GM13977 (cell line): ENCODE data around the gene RIN2.

ENCODE experiments used
- DNase-seq: peaks from one replicate; pipeline ENCODE4 v3.0.0; 2012; ENCODE audit warnings: low spot score
- in situ Hi-C: fragments of 300-500 bp; cut with MboI; formaldehyde crosslinking; loops from one replicate; pipeline ENCODE4 v1.12.0; 2022; ENCODE audit warnings: low sequenced_read_pairs, low pct_unique_long_range_greater_than_20kb, mixed read lengths, inconsistent platforms; ENCODE audit not compliant: unreplicated experiment
- TF ChIP-seq, protein P1 (sequence below): IDR thresholded peaks from 2 replicates; pipeline ENCODE4 v1.5.1; 2012; ENCODE audit warnings: mild to moderate bottlenecking, control low read depth; ENCODE audit not compliant: insufficient read depth; ENCODE audit errors: extremely low read depth, missing control alignments

Gene RIN2

DNA sequence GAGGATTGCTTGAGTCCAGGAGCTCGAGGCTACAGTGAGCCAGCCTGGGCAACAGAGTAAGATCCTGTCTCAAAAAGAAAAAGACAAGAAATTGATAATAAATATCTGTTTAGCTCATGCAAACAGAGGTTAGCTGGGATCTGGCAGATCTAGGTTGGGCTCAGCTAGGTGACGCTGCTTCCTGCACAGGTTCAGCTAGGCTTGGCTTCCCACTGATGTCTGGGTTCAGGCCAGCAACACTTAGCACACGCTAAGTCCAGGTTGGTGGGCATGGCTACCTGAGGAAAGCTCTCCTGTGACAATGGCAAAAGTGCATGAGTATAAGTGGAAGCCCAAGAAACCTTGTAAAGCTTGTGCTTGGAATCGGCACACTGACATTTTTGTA, 48.7 kb downstream of the RIN2 start:
- DNase-seq, result no peak
- TF ChIP-seq, protein P1, sequence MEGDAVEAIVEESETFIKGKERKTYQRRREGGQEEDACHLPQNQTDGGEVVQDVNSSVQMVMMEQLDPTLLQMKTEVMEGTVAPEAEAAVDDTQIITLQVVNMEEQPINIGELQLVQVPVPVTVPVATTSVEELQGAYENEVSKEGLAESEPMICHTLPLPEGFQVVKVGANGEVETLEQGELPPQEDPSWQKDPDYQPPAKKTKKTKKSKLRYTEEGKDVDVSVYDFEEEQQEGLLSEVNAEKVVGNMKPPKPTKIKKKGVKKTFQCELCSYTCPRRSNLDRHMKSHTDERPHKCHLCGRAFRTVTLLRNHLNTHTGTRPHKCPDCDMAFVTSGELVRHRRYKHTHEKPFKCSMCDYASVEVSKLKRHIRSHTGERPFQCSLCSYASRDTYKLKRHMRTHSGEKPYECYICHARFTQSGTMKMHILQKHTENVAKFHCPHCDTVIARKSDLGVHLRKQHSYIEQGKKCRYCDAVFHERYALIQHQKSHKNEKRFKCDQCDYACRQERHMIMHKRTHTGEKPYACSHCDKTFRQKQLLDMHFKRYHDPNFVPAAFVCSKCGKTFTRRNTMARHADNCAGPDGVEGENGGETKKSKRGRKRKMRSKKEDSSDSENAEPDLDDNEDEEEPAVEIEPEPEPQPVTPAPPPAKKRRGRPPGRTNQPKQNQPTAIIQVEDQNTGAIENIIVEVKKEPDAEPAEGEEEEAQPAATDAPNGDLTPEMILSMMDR, result no peak
- in situ Hi-C loops, result no loop called here

DNA sequence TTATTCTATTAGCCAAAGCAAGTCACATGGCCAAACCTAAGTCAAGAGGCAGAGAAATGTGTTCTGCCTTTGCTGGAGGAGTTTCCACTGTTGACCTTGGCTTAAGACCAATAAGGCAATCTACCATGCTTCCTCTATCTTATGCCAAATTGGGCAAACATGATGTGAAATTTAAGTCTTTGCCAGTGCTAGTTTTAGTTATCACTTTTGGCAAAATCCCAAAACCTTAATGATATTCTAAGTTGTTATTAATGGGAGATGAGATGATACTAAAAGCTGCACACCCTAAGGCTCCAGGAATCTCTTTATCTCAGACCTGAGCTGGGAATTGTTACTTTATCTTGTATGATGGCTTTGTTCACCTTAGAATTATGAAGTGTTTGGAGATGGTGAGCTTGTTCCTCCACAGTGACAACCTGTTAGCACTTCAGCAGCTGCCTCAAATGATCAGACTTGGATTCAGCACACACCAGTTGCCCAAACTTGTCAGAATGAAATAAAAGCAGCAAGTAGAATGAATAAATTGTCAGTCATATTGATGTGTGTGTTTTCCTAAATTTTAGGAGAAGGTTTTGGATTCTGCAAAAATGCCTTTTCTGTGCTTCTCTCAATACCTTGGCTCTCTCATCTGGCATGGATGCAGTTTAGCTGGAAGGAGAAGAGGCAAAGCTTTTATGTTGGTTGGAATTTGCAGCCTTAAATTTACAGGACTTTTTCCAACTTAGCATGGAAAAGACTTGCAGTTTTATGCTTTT, 49.3 kb downstream of the RIN2 start:
- in situ Hi-C loops, result no loop called here
- DNase-seq, result no peak
- TF ChIP-seq, protein P1, result no peak
